DND-41 (cell line): ENCODE results near the gene ZNF76.

Source experiments
- CTCF ChIP-seq: IDR thresholded peaks from 2 replicates; pipeline ENCODE4 v1.5.1; 2012; ENCODE audit warnings: borderline replicate concordance, low read length, moderate library complexity, mild to moderate bottlenecking; ENCODE audit not compliant: poor library complexity, severe bottlenecking; ENCODE audit errors: extremely low read depth
- EZH2 ChIP-seq: IDR thresholded peaks from 3 replicates; pipeline ENCODE4 v1.6.1; 2012; ENCODE audit warnings: borderline replicate concordance, low read depth, mild to moderate bottlenecking, moderate library complexity, low read length, inconsistent platforms; ENCODE audit not compliant: severe bottlenecking

- TF ChIP-seq CTCF = no peak
- TF ChIP-seq EZH2 = no peak
These were observed 83.7 kb downstream of the ZNF76 start for GRCh38 chr6:35343092-35343834.
